ENCODE results near the gene TRPC4.

Gene TRPC4

DNA sequence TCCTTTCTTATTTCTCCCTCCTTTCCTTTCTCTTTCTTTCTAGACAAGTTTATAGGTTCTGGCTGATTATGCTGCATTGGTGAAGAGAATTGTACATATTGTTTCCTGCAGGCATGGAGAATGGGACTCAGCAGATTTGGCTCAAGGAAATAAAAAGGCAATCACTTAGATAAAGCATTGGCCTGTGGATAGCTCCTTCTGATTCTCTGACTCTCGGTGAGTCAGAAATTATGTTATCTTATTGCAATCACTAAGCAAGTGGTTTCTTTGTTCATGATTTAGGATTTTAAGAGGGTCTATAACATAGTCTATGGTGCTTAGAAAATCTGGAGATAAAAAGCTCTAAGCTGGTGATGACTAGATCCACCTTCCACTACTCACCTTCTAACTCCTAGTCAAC, 217.0 kb downstream of the TRPC4 start:
- DNase-seq = no peak

- no peak for DNase-seq
Observed at GRCh38 chr13:37651891-37652290, 217.7 kb downstream of the TRPC4 start.

- DNase-seq = no peak
Observed at GRCh38 chr13:37648609-37649008, 221.0 kb downstream of the TRPC4 start.

GRCh38 chr13:37647031-37647650, 222.4 kb downstream of the TRPC4 start:
- no peak for DNase-seq

DNA sequence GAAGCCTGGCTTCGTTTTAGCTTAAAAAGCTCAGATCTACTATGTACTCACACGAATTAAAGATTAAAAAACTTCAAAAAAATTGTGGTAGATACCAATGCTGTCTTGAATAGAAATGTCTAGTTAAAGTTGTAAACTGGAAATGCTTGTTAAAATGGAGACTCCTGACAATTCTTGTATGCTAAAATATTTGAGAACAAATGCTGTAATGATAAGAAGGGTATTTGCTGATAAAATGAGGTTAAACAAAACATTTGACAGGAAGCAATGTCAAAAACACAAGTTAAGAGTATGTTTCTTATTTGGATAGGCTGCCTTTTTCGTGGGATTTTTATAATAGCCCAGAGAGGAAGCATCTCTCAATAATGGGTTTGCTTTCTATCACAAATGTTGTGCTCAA, 223.0 kb downstream of the TRPC4 start:
- no peak for DNase-seq

DNA sequence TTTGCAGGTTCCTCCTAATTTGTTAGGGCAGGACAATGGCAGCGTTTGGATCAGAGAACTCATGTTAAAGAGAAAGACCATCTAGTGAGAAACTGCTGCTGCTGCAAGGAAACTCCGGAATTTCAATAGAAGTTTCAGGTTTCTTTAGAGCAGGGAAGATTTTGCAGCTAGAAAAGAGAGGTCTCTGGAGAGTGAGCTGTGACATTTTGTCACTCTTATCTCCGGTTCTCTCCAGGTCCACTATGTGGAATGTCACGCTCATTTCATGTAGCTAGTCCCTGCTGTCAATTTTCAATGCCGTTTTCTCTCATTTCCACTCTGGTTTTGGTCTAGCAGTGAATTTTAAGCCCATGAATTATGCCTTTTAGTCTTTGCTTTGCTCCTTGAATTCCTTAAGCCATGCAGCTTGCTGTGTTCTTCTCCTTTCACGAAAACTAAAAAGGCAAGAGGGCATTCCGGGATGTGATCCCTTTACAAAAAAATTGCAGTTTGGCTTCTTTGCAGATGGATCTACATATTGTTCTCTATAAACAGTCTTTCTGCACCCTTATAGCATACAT, 224.3 kb downstream of the TRPC4 start:
- no peak for DNase-seq

- no peak for DNase-seq
Observed at GRCh38 chr13:37641391-37641790, 228.2 kb downstream of the TRPC4 start.

- no peak for DNase-seq
Observed at GRCh38 chr13:37640499-37640898, 229.1 kb downstream of the TRPC4 start.

GRCh38 chr13:37636701-37637100, 232.9 kb downstream of the TRPC4 start:
- no peak for DNase-seq

DNA sequence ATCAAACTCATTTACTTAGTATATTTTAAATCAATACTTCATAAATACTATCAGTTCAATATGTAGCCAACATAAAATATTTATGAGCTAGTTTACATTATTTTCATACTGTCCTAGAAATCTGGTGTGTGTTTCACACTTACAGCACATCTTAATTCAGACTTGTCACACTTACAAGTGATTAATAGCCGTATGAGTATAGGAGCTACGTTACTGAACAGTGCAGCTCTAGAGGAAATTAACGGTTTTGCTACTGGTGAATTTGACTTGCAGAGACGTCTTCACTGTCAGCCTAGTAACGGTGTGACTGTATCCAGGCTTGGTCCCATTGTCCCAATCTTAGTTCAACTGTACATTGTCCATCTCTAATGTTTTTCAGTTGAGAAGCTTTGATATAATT, 237.3 kb downstream of the TRPC4 start:
- no peak for DNase-seq

GRCh38 chr13:37627428-37627827, 242.1 kb downstream of the TRPC4 start:
- DNase-seq = no peak

GRCh38 chr13:37621811-37622361, 247.7 kb downstream of the TRPC4 start:
- DNase-seq = no peak

DNA sequence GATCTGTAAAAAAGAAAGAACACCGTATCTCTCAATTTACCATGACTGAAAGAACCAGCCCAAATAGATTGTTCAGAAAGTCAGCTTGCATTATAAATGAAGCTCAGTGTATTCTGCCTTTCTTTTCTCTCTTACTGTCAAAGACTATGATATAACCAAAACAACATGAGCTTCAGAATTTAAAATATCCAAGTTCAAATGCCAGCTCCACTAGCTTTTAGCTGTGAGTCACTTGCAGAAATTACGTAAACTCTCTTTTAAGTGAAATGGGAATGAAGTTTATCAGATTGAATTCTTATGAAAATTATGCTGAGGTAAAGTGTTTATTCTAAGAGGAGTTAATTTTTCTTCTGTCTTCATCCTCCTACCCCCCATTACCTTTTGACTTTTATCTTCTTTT, 251.0 kb downstream of the TRPC4 start:
- DNase-seq = no peak

DNA sequence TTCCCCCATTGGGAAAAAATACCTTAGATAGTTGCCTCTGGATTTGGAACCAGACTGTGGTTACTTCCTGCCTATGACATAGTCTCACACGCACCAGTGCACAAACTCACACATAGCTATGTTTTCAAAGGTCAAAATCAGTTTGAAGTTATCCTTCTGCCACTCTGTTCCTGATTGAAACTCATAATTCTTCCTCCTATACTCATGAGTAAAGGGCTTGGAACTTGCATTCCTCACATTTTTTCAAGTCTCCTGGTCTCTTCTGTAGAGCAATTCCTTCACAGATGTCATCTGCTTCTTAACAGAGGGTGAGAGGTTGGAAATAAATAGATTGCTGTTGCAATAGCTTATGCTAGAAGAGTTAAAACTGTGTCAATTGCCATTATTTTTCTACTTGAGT, 252.4 kb downstream of the TRPC4 start:
- no peak for DNase-seq

GRCh38 chr13:37616131-37616530, 253.4 kb downstream of the TRPC4 start:
- DNase-seq = no peak

DNA sequence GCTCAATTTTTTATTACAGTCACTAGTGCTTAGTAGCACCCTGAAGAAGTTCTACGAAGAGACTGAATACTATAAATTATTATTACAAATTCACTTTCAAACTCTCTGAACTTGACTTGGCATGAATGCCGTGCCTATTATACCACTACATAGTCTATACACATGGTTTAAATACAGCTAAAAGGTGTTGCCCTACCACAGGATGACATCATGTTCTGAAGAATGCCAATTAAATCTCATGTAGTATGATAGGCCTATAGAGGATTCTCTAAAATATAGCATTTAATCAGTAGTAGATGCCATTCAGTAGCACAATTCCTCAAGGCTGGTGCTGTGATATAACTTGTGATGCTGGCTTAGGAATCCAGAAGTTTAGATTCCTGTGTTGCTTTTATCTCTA, 254.3 kb downstream of the TRPC4 start:
- no peak for DNase-seq

GRCh38 chr13:37613638-37614037, 255.9 kb downstream of the TRPC4 start:
- no peak for DNase-seq

GRCh38 chr13:37613236-37613635, 256.3 kb downstream of the TRPC4 start:
- no peak for DNase-seq

- no peak for DNase-seq
Observed at GRCh38 chr13:37608750-37609339, 260.7 kb downstream of the TRPC4 start.

GRCh38 chr13:37602733-37603381, 266.7 kb downstream of the TRPC4 start:
- DNase-seq = no peak

- no peak for DNase-seq
Observed at GRCh38 chr13:37601648-37602440, 267.7 kb downstream of the TRPC4 start.

GRCh38 chr13:37599519-37599918, 270.1 kb downstream of the TRPC4 start:
- DNase-seq = no peak

- no peak for DNase-seq
Observed at GRCh38 chr13:37598597-37598996, 271.0 kb downstream of the TRPC4 start, which contains the start of gene POSTN. Gene POSTN (minus strand): TSS chr13:37598768. CDS start chr13:37598726, 42 bp downstream.

All from activated CD4-positive, alpha-beta T cell treated with anti-CD3 and anti-CD28 coated beads for 1 hour (primary cell).